HG03097 (cell line): Measurements from ENCODE around the gene DNASE1L3.

ENCODE experiments used
- ATAC-seq: cut with Tn5 transposase; IDR thresholded peaks from one replicate; pipeline ENCODE4 v1.9.1; 2021; ENCODE audit not compliant: unreplicated experiment, low FRiP score

The DNASE1L3 gene

GRCh38 chr3:58164199-58164879, 46.4 kb downstream of the DNASE1L3 start:
- ATAC-seq, result no peak

DNA sequence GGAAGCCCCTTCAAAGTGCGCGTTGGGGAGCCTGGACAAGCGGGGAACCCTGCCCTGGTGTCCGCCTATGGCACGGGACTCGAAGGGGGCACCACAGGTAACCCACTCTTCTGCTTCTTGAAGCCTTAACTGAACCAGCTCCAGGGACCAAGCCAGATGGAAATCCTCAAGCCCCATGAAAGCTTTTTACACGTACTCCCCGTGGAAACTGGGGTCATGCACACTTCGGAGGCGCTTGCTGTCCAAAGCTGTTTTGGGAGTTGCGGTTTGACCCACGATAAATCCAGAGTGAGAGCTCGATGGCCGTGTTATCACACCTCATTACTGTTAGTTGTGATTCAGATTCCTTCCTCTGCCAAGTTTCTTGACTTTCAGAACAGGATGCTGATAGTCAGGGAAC, 47.5 kb downstream of the DNASE1L3 start:
- ATAC-seq, result no peak

DNA sequence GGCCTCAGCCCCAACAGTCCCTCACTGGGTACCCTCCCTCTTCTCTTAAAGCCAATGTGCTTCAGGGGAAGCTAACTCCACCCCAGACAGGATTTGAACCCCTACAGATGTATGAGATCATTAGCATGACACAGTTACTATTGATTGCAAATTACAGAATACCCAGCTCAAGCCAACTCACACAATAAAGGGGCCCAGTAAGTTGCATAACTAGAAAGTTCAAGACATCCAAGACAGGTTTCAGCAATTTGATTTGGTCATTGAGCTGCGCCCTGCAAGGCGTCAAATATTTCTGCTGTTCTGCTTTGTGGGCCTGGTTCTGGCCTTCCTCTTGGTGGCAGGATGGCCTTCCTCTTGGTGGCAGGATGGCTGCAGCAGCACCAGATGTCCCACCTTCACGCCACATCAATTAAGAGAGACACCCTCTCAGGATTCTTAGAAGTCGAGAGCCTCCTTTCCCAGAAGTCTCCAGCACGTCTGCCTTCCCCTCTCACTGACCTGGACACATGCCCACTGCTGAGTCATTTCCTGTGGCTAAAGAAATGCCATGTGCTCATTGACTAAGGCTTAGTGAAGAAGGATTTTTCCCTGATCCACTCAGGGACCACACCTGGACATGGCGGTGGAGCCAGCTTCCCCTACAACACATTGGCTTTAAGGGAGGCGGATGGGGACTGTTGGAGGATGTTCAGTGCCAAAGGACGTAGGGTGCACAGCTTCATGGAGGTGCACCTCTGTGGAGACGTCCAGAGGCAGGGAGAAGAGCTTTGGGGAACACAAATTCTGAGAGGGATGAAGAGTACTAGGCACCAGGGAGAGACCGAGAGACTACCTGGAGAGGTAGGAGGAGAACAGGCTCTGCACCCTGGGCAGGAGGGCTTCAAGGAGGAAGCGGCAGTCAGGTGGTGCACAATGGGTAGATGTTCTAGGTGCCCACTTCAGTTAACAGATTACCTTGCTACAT, 49.1 kb downstream of the DNASE1L3 start:
- ATAC-seq, result no peak

DNA sequence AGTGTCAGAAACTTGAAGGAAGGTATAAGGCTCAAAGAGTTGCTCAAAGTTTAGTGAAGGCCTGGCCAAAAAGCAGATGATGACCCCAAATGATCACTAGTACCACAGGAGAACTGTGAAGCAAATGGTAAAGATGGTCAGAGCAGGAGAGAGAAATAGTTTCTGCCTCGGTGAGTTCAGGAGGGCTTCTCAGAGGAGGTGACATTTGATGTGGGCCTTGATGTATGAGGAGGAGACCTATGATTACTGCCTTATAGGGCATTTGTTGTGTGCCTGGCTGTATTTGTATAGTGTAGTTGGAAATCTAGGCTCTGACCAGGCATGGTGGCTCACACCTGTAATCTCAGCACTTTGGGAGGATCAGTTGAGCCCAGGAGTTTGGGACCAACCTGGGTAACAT, 50.4 kb downstream of the DNASE1L3 start:
- ATAC-seq, result no peak

DNA sequence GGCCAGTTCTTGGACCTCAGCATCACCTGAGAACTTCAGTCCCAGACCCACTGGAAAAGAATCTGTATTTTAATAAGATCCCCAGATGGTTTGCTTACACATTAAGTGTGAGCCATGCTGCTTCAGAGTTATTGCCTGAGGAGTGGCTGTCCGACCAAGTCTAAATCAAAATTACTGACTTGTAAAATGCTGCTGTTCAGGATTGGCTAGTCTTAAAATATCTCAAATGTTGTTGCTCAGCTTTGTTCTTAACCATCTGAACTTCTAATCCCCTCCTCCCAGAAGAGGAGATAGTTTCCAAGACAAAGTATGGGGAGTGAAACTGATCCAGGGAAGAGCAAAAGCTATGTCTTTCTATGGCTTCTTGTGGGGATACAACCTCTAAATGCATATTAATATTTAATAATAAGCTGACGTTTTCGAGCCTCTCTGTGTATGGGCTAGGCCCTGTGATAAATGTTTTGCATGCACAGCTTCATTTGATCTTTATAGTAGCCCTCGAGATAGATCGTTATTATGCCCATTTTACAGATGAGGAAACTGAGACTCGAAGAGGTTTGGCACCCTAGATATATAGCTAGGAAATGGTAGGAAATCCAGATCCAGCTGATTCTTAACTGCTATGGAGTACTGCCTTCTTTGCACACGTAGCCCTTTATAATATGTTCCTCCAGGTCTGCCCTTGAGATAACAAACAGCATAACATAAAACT, 52.2 kb downstream of the DNASE1L3 start:
- ATAC-seq, result no peak

- ATAC-seq, result no peak
Measured at GRCh38 chr3:58157700-58158099, 53.1 kb downstream of the DNASE1L3 start.

GRCh38 chr3:58155838-58156237, 54.9 kb downstream of the DNASE1L3 start:
- no peak for ATAC-seq

DNA sequence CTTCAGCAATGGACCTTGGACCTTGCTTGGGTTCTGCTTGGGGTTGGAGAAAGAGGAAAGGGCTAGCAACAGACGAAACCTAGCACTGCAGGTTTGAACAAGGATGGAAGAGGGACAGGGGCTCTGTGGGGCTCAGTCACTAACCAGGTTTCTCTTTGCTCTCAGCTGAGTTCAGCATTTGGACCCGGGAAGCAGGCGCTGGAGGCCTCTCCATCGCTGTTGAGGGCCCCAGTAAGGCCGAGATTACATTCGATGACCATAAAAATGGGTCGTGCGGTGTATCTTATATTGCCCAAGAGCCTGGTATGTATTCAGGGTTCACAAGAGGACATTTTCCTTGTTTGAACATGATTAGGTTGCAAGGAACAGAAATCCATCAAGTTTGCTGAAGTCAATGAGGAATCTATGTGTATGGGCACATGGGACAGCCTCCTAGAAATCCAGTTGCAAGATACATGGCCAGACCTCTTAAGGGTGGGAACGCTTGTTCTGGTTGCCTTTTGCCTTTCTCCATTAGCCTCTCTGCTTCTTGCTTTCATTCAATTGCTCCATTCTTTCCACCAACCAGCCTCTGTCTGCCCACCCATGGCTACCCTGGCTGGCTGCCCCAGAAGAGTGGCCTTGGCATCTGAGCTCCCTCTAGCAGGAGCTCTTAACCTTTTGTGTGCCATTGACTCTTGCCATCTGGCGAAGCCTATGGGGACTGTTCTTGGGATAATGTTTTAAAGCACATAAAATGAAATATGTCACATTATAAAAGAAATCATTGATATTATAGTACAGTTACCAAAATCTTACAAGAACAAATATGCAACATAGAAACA, 55.9 kb downstream of the DNASE1L3 start:
- ATAC-seq, result no peak

DNA sequence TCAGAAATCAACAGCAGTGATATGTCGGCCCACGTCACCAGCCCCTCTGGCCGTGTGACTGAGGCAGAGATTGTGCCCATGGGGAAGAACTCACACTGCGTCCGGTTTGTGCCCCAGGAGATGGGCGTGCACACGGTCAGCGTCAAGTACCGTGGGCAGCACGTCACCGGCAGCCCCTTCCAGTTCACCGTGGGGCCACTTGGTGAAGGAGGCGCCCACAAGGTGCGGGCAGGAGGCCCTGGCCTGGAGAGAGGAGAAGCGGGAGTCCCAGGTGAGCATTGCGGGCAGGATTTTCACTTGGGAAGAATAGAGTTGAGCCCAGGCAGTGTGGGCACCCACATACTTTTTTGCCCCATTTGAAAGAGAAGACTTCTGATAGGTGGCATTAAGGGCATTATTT, 57.4 kb downstream of the DNASE1L3 start:
- no peak for ATAC-seq

DNA sequence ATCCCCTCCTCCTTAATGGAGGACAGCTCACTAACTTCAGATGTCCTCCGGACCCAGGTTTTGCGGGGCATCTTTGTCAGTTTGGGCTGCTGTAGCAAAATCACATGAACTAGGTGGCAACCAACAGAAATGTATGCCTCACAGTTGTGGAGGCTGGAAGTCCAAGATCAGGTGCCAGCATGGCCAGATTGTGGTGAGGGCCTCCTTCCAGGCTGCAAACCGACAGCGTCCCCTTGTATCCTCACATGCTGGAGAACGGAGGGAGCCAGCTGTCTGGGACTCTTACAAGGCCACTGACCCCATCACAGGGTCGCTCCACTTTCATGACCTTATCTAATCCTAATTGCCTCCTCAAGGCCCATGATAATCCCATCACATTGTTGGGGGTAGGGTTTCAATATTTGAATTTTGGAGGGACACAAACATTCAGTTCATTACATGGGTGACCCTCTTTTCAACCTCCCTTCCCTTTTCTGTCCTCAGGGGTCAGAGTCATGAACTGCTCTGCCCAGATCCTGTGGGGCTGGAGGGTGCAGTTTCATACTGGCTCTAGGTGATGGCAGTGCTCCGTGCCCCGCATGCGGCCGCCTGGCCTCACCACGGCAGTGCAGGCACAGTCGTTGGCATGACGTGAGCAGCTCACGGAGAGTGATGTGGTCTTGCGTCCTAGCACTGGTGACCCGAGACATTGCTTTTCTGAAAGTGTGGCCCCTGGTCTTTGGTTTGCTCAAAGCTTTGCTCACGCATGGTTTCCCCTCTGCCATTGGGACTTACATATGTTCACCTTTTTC, 58.4 kb downstream of the DNASE1L3 start:
- ATAC-seq, result no peak

DNA sequence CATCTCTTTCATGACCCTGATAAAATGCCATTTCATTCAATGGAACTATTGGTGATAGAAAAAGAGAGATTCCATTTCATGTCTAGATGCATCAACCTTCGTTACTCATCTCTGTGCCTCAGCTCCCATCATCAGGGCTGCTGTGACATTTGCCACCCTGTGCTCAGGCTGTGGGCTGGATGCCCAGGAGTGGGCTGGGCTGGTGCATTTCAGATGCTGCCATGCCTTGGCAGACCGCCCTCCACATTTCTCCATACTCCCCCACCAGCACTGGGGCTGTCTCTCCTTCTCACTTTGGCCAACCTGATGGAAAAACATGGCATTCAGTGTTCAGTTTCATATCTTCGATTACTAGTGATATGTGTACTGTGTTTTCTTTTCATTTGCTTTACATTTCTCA, 59.1 kb downstream of the DNASE1L3 start:
- no peak for ATAC-seq

DNA sequence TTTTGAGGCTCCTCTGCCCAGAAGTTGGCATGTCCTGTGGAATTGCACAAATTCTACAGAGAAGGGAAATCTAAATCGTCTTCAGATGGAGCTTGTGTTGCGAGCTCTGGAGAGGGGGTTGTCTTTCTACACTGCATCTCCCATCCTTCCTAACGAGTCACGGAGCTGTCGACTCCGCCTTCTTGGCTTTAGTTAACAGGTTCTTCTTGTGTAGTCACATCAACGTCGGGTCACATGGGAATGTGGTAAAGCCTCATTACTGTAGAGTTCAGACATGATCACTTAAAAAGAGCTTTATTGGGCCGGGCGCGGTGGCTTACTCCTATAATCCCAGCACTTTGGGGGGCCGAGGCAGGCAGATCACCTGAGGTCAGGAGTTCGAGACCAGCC, 60.0 kb downstream of the DNASE1L3 start:
- ATAC-seq, result no peak

DNA sequence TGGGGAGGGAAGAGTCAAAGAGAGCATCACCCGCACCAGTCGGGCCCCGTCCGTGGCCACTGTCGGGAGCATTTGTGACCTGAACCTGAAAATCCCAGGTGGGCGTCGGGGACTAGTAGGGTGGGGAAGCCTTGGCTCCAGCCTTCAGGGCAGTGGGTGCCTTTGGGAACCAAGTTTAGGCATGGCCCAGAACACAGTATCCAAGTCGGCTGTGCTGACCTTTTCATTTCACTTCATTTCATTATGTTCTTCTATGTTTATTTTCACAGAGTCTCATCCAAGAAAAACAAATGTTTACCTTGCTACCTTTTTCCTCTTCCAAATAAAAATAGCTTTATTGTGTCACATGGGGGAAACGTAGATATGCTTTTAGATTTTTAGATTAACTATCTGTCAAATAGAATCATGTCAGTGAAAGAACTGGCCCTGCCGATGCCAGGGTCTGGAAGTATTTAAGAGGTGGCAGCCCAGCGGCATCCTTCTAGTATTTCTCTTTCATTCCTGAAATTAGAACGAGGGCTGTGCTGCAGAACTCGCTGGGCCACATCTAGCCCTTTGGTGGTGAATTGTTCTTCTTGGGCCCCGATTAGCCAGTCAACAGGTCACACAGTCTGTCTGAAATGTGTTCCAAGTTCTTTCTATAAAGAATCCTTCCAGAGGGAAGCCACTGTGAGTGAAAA, 60.5 kb downstream of the DNASE1L3 start:
- ATAC-seq, result no peak

DNA sequence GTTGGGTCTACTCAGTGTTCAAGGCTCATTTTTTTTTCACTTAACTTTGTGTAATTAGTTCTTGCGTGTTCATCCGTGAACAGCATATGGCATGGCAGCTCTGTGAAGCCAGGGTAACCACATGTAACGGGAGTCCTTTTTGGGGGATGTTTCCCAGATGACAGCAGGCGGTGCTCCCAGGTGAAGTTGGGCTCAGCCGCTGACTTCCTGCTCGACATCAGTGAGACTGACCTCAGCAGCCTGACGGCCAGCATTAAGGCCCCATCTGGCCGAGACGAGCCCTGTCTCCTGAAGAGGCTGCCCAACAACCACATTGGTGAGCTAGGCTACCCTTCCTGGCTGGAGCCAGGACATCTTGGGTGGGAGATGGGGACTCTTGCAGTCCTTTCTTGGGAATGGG, 62.7 kb downstream of the DNASE1L3 start:
- ATAC-seq, result no peak

- no peak for ATAC-seq
Measured at GRCh38 chr3:58144478-58145325, 66.1 kb downstream of the DNASE1L3 start.

DNA sequence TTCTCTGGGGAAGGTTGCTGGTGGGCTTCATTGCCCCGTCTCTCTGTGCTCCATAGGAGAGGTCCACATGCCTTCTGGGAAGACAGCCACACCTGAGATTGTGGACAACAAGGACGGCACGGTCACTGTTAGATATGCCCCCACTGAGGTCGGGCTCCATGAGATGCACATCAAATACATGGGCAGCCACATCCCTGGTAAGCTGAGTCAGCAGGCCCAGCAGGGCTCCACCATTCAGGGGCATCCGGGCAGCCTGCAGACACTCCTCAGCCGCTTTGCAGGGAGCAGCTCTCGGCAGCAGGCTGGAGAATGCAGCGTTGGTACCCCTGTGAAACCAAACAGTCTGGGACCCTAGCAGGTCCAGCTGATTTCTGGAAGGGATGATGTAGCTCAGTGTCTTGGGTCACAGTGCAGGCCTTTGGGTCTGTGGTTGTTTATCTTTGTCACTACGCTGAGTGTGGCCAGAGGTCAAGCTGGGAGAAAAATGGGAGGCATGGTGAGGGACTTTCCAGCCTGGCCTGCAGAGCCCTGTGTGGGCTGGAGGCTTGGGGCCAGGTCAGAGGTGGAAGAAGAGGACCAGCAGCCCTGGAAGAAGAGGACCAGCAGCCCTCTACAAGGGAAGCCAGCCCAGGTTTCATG, 67.2 kb downstream of the DNASE1L3 start:
- ATAC-seq, result no peak
